Right ventricle myocardium superior (tissue), 1 donor: ENCODE data around the gene OR10A3. TPM values are rescaled to one million over a fixed set of nuclear protein-coding genes. Genes with fewer than 3 reads are reported as not detected.
"Not testable (repeated sequence)": the region's sequence is repeated elsewhere in the genome, so short reads cannot be mapped to it uniquely, and the experiment has no call there.

ENCODE experiments used
- ATAC-seq: fragments of 200-7000 bp; cut with Tn5 transposase; one replicate; pipeline ENCODE4 v1.9.1; 2020; ENCODE audit warnings: mild to moderate bottlenecking; ENCODE audit not compliant: poor library complexity
- DNase-seq: peaks from one replicate; pipeline ENCODE4 v3.0.0-alpha.2; 2020
- intact Hi-C: fragments of 100-400 bp; cut with DNase I; formaldehyde crosslinking; loops from one replicate; pipeline ENCODE4 v1.11.2; 2022
- long read RNA-seq: library from polyadenylated mRNA; unstranded; transcript quantifications from one replicate; pipeline ENCODE4 v2.0.0, GENCODE V29; 2021
- total RNA-seq: library from RNA; stranded (reverse); fragmentation: NEBNext Ultra II Directional; extraction: Animal tissue kit (Norgen Biotek cat#: 25700); gene quantifications from one replicate; pipeline ENCODE4 v1.2.1, GENCODE V29; 2021
- donor health status: DM: no; HTN: yes; CAD: no; lungs with severe emphysema.

The OR10A3 gene
- not detected for total RNA-seq
- long read RNA-seq: 0 reads

DNA sequence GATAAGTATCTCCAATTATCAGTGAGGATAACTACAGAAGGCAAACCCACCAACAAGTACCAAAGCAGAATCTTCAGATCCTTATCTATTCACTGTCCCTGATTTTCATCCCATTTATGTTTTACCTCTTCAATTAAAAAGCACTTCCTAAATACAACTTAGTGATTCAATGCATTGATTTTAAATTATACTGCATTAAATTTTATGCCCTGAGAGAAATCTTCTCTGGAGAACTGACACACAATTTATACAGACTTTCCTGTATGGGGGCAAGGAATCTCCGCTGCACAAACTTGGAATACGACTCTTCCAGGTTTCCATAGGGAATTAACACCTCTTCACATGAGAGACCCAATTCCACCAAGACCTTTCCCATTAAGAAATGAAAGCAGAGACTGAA, at the start of gene OR10A3:
OR10A3 (minus strand) TSS at position 101 of the 400 bp plus-strand sequence. CDS start 2,188 bp downstream, outside the sequence.
- DNase-seq (no peak), ATAC-seq (no peak)
- intact Hi-C loops: no loop called here

GRCh38 chr11:7987560-7987883, 46.0 kb upstream of the OR10A3 start:
- intact Hi-C loops: loop anchor here (5.0 kb wide), 1 partner anchor 95 kb away; no protein-coding TSS in a partner anchor
- ATAC-seq, DNase-seq: not testable (repeated sequence)

- peak; percentile 89 for DNase-seq
- intact Hi-C loops: loop anchor here (5.0 kb wide), 1 partner anchor 95 kb away; no protein-coding TSS in a partner anchor
- peak; percentile 99 for ATAC-seq
These were observed 45.5 kb upstream of the OR10A3 start, which contains the start of gene EIF3F for GRCh38 chr11:7986768-7987559. EIF3F (plus strand) TSS chr11:7987337; CDS start chr11:7987353, 16 bp downstream.

GRCh38 chr11:7983832-7984590, 42.5 kb upstream of the OR10A3 start:
- ATAC-seq (no peak), DNase-seq (no peak)
- intact Hi-C loops: no loop called here

GRCh38 chr11:7982582-7983119, 41.1 kb upstream of the OR10A3 start:
- ATAC-seq (no peak), DNase-seq (no peak)
- intact Hi-C loops: no loop called here

DNA sequence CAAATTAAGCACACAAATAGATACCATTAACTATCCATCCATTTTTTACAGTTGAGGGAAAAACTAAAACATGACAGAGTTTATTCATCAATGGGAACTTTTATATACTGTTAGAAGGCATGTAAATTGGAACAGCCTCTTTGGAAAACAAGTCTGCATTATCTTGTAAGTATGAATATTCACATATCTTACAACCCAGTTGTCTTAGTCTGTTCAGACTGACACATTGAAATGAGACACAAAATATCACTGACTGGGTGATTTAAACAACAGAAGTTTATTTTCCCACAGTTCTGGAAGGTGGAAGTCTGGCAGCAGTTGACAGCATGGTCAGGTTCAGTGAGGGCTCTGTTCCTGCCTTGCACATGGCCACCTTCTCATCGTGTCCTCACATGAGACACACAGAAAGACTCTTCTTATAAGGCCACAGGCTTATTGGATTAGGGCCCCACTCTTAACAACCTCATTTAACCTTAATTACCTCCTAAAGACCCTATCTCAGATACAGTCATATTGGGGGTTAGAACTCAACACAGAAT, 40.2 kb upstream of the OR10A3 start:
- ATAC-seq: no peak
- intact Hi-C loops: no loop called here
- no peak for DNase-seq

DNA sequence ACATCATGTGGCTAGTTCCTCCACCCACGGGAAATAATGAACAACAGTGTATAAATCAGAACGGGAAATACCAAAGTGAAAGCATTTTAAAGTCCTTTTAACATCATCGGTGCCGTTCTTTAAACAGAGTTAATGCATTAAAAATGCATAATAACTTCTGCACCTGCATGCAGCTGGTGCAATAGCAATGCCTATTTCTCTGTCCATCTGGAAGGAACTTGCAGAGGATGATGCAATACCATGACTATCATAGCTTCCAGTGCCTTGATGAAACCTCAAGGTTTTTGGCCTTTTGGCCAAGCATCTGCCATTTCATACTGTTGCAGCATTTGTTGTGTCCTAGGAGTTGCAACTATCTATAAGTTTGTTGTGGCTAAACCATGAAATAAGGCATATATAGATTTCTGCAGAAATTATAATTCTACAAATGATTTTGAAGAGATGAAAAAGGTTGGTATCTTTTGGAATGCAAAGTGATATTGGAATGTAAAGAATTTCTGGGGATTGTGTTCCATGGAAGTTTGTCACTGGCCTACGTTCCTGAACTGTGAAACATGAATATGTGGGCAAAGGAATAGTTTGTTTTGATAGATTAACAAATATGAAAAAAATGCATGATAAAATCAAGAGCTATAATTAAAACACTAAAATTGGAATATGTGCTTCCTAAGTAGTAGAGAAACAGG, 35.9 kb upstream of the OR10A3 start:
- no peak for ATAC-seq
- no peak for DNase-seq
- intact Hi-C loops: no loop called here

- DNase-seq: no peak
- ATAC-seq: no peak
- intact Hi-C loops: no loop called here
These were observed 33.2 kb upstream of the OR10A3 start for GRCh38 chr11:7974668-7975067.

DNA sequence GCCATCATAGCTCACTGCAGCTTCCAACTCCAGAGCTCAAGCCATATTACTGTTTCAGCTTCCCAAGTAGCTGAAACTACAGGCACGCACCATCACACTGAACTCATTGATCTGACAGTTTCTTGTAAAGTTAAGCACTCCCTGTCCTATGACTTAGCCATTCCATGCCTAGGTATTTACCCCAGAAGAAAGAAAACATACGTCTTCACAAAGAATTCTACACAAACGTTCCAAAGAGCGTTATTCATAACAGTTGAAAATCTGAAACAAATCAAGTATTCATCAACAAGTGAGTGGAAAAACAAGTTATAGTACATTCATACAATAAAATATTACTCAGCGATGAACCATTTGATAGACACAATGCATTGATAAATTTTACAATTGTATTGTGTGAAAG, 31.5 kb upstream of the OR10A3 start:
- intact Hi-C loops: no loop called here
- ATAC-seq (no peak), DNase-seq (no peak)

GRCh38 chr11:7971846-7972245, 30.3 kb upstream of the OR10A3 start:
- intact Hi-C loops: no loop called here
- no peak for ATAC-seq
- DNase-seq: no peak

- intact Hi-C loops: no loop called here
- DNase-seq (no peak), ATAC-seq (no peak)
These were observed 28.5 kb upstream of the OR10A3 start for GRCh38 chr11:7969756-7970646.

DNA sequence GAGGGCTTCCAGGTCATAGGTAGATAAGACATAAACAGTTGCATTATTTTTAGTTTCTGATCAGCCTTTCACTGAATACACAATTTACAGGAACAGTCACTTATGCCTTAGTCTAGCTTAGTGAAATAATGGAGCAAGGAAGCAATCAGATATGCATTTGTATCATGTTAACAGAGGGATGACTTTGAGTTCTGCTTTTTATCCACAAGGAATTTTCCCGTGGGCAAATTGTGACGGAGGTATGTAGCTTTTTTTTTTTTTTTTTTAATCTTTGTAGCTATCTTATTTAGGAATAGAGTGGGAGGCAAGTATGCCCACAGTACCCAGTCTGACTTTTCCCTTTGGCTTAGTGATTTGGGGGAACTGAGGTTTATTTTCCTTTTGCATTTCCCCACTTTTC, 27.2 kb upstream of the OR10A3 start:
- intact Hi-C loops: no loop called here
- no peak for DNase-seq
- ATAC-seq: no peak

DNA sequence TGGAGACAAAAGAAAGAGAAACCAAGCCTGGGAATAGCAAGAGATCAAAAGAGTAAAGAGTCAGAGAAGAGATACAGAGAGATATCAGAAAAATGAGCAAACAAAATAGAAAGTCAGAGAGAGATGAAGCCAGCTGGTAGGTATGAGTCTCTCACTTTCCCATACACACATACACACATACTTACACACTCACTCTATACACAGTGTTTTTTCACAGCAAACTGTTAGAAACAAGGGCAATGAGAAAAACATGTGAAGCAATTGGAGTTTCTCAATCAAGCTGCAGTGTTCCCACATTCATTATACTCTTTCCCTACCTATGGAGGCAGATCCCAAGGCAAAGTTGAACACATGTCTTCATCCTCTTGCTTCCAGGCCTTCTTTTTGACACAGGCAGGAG, 26.3 kb upstream of the OR10A3 start:
- intact Hi-C loops: no loop called here
- DNase-seq (no peak), ATAC-seq (no peak)

GRCh38 chr11:7967097-7967496, 25.6 kb upstream of the OR10A3 start:
- intact Hi-C loops: no loop called here
- no peak for ATAC-seq
- DNase-seq: no peak

GRCh38 chr11:7965386-7965785, 23.9 kb upstream of the OR10A3 start, which contains the start of gene NLRP10:
NLRP10 (minus strand) TSS chr11:7965447; CDS start chr11:7963495, 1,952 bp downstream.
- intact Hi-C loops: no loop called here
- ATAC-seq (no peak), DNase-seq (no peak)

GRCh38 chr11:7964873-7965272, 23.4 kb upstream of the OR10A3 start:
- intact Hi-C loops: no loop called here
- ATAC-seq (no peak), DNase-seq (no peak)

- DNase-seq: no peak
- intact Hi-C loops: no loop called here
- ATAC-seq: no peak
These were observed 22.8 kb upstream of the OR10A3 start for GRCh38 chr11:7964261-7964660.

- ATAC-seq (no peak), DNase-seq (no peak)
- intact Hi-C loops: no loop called here
These were observed 13.7 kb upstream of the OR10A3 start for GRCh38 chr11:7955191-7955590.
